ENCODE results near the gene OLIG1.

GRCh38 chr21:33076600-33077329 lies 6.8 kb downstream of the OLIG1 start:
- TF ChIP-seq CTCF (IDR thresholded peaks at IDR 0.05) = no peak
- no peak for TF ChIP-seq POLR2AphosphoS5 (IDR thresholded peaks at IDR 0.05)
- no peak for TF ChIP-seq POLR2A (IDR thresholded peaks at IDR 0.05)
